HFF-Myc (cell line): ENCODE measurements around the gene MAGEB1.

Experiments used
- DNase-seq: peaks from one replicate; pipeline ENCODE4 v3.0.0-alpha.2; 2011; ENCODE audit warnings: low read depth; ENCODE audit errors: extremely low read depth
- H3K4me3 ChIP-seq: replicated peaks from 2 replicates; pipeline ENCODE4 v1.5.1; 2011; ENCODE audit warnings: low read depth, mild to moderate bottlenecking, control low read depth, low read length
- CTCF ChIP-seq: IDR thresholded peaks from 2 replicates; pipeline ENCODE4 v1.5.1; 2012; ENCODE audit warnings: mild to moderate bottlenecking, low read depth, low read length, control low read depth; ENCODE audit errors: missing control alignments

The MAGEB1 gene

DNA sequence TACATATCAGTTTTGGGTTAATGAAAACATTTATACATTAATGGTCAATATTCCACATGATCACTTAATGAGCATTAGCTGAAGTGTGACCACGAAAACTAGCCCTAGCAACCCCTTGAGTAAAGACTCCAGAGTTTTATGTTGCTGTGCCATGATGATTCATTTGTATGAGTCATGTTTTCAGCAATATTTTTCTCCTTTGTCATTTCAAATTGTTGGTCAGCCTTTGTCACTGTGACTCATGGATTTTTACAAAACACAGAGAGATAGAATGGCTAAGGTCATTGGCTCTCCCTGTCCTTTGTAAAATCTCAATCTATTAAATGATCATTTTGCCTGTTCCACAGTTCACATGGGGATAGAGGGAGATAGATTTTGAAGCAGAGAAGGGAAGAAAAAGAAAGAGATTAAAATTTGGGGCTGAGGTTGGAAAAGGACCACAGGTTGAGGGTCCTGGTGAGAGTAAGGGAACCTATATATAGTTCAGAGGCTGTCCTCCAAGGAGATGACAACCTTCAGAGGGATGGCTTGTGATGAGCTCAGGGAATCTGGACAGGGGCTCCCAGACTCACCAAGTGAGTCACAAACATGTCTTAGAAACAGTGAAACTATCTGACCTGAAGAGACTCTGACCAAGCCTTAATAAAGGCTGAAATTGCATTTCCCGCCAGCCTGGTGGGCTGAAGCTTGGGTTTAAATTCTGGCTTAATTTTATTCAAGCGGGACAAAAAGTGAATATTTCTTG lies 36.7 kb downstream of the MAGEB1 start:
- peak; percentile 74 for DNase-seq
- no peak overlapping the region for H3K4me3 ChIP-seq
- TF ChIP-seq CTCF = no peak

GRCh38 chrX:30296408-30297254 lies 49.7 kb downstream of the MAGEB1 start:
- TF ChIP-seq CTCF = no peak
- no peak overlapping the region for H3K4me3 ChIP-seq
- no peak for DNase-seq

GRCh38 chrX:30301208-30301607 lies 54.3 kb downstream of the MAGEB1 start:
- no peak for DNase-seq
- H3K4me3 ChIP-seq = no peak overlapping the region

More at GRCh38 chrX:30301208-30301607, 54.3 kb downstream of the MAGEB1 start:
- TF ChIP-seq CTCF = no peak
